ENCODE data around the gene KRT35.

DNA sequence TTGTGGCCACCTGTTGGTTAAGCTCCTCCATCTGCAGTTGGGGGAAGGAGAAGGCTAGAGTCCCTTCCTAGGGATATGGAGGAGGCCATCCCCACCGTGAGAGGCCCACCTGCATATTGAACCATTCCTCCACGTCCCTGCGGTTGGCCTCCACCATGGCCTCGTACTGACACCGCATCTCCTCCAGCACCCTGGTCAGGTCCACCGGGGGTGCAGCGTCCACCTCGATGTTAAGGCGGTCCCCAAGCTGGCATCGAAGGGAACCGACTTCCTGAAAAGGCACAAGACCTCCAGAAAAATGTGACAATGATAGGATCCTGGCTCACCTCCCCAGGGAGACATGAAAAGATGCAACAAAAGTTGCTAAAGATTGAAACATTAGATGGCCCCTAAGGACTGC lies 16.8 kb downstream of the KRT35 start:
- TF ChIP-seq CTCF (conservative IDR thresholded peaks at IDR 0.05; ENCODE audit: low read depth in 2 of 2) (no peak), EZH2phosphoT487 (IDR thresholded peaks at IDR 0.05; ENCODE audit: unreplicated experiment) (no peak), CREB1 (CRISPR knock-in tag; IDR thresholded peaks at IDR 0.05; ENCODE audit: low read depth) (no peak), REST (IDR thresholded peaks at IDR 0.05; ENCODE audit: unreplicated experiment) (no peak), EZH2 (IDR thresholded peaks at IDR 0.05; ENCODE audit: low read depth, unreplicated experiment) (no peak), JUNB (IDR thresholded peaks at IDR 0.05; ENCODE audit: unreplicated experiment) (no peak), POLR2AphosphoS5 (IDR thresholded peaks at IDR 0.05; ENCODE audit: low read depth) (no peak), STAT1 (IDR thresholded peaks at IDR 0.05; ENCODE audit: unreplicated experiment) (no peak), NANOG (IDR thresholded peaks at IDR 0.05; ENCODE audit: borderline replicate concordance) (no peak), ZNF462 (CRISPR knock-in tag; IDR thresholded peaks at IDR 0.05) (no peak), ZNF114 (CRISPR knock-in tag; IDR thresholded peaks at IDR 0.05) (no peak)
- TF ChIP-seq, protein P1, sequence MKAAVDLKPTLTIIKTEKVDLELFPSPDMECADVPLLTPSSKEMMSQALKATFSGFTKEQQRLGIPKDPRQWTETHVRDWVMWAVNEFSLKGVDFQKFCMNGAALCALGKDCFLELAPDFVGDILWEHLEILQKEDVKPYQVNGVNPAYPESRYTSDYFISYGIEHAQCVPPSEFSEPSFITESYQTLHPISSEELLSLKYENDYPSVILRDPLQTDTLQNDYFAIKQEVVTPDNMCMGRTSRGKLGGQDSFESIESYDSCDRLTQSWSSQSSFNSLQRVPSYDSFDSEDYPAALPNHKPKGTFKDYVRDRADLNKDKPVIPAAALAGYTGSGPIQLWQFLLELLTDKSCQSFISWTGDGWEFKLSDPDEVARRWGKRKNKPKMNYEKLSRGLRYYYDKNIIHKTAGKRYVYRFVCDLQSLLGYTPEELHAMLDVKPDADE (IDR thresholded peaks at IDR 0.05): no peak

Data from GM23338 (cell line).